T-helper 9 cell (primary cell): ENCODE measurements around the gene E2F4.

Source experiments
- DNase-seq: peaks from one replicate; pipeline ENCODE4 v3.0.0-alpha.2; 2020

Gene E2F4

DNA sequence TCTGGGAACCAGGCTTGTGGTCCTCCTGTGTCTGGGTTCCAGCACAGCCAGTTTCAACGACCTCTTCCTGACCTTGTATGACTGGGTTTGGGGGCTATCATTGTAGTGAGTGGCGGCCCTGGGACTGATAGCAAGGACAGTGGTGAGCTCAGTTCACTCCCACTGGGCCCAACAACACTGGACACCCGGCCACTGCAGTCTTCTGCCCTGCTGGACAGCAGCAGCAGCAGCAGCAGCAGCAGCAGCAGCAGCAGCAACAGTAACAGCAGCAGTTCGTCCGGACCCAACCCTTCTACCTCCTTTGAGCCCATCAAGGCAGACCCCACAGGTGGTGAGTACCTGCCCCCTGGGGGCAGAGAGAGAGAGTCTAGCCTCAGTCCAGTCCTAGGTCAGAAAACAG is 3.7 kb downstream of the E2F4 start:
- no peak for DNase-seq

- DNase-seq, result no peak
These were observed 4.9 kb downstream of the E2F4 start for GRCh38 chr16:67196881-67197280.

GRCh38 chr16:67197704-67198103 is 5.7 kb downstream of the E2F4 start:
- no peak for DNase-seq

DNA sequence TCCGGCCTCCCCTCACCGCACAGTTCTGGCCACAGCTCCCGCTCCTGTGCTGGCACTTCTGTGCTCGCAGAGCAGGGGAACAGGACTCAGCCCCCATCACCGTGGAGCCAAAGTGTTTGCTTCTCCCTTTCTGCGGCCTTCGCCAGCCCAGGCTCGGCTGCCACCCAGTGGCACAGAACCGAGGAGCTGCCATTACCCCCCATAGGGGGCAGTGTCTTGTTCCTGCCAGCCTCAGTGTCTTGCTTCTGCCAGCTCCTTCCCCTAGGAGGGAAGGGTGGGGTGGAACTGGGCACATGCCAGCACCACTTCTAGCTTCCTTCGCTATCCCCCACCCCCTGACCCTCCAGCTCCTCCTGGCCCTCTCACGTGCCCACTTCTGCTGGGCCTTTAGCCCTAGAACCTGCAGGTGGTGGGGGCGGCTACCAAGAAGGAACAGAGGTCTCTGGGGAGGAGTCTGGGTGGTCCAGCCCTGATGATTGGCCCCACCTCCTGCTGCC is 6.3 kb downstream of the E2F4 start:
- no peak for DNase-seq

GRCh38 chr16:67199011-67199807 is 7.3 kb downstream of the E2F4 start, which contains the start of gene ELMO3:
Gene ELMO3, plus strand, starts transcription at chr16:67199131. Its CDS starts 196 bp downstream, at chr16:67199327.
- no peak for DNase-seq

- no peak for DNase-seq
These were observed 7.8 kb downstream of the E2F4 start for GRCh38 chr16:67199808-67200198.

DNA sequence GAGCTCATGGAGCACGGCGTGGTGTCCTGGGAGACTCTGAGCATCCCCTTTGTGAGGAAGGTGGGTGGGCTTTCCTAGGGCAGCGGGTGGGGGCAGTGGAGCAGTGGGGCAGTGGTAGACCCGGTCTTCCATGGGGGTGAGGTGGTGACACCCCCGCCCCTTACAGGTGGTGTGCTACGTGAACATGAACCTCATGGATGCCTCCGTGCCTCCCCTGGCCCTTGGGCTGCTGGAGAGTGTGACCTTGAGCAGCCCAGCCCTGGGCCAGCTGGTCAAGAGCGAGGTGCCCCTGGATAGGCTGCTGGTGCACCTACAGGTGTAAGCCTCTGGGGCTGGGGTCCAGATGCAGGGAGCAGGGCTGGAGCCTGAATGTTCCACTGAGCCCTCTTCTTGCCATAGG is 8.5 kb downstream of the E2F4 start:
- no peak for DNase-seq

- DNase-seq, result no peak
These were observed 9.7 kb downstream of the E2F4 start for GRCh38 chr16:67201411-67202345.

DNA sequence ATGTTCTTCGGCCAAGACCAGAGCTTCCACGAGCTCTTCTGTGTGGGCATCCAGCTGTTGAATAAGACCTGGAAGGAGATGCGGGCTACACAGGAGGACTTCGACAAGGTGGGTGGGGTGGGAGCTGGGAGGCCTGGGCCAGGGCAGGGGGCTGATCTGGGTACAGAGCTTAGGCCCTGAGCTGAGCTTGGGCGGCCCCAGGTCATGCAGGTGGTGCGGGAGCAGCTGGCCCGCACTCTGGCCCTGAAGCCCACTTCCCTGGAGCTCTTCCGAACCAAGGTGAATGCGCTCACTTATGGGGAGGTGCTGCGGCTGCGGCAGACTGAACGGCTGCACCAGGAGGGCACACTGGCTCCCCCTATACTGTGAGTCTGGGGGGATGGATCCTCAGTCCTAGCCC is 10.5 kb downstream of the E2F4 start:
- DNase-seq, result no peak

DNA sequence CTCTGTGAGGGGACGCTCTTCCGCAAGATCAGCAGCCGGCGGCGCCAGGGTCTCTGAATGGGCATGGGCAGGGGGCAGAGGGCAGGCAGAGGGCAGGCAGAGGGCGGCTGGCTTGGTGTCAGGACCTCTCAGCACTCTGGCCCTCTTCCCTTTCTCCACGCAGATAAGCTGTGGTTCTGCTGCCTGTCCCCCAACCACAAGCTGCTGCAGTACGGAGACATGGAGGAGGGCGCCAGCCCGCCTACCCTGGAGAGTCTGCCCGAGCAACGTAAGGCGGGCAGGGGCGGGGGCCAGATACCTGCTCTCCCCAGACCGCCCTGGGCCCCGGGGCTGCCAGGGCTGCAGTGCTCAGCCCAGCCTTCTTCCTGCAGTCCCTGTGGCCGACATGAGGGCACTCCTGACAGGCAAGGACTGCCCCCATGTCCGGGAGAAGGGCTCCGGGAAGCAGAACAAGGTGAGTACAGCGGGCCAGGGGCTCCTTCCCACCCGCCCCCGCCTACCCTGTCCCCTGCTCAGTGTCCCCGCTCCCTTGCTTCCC is 11.1 kb downstream of the E2F4 start:
- DNase-seq, result no peak

- DNase-seq, result no peak
These were observed 12.1 kb downstream of the E2F4 start for GRCh38 chr16:67204076-67204475.

GRCh38 chr16:67206129-67206837 is 14.3 kb downstream of the E2F4 start:
- no peak for DNase-seq

DNA sequence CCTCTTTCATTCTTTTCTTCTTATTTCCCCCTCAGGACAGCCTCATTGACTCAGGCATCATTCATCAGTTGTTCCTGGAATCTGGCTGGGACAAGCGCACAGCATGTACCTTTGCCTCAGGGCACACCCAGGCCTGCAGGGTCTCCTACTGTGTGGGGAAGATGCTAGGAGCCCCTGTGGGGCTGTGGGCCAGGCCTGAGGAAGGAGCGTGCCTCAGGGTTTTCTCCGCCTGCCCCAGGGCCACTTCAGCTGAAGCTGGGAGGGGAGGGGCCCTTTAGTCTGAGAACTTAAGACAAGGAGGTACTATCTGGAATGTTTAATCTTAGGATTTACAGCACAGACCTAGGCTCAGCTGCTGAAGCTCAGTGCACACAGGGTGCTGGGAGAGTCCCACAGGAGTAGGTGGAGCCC is 14.9 kb downstream of the E2F4 start:
- DNase-seq, result no peak

GRCh38 chr16:67207249-67208091 is 15.5 kb downstream of the E2F4 start:
- no peak for DNase-seq

GRCh38 chr16:67208154-67208896 is 16.4 kb downstream of the E2F4 start:
- no peak for DNase-seq

DNA sequence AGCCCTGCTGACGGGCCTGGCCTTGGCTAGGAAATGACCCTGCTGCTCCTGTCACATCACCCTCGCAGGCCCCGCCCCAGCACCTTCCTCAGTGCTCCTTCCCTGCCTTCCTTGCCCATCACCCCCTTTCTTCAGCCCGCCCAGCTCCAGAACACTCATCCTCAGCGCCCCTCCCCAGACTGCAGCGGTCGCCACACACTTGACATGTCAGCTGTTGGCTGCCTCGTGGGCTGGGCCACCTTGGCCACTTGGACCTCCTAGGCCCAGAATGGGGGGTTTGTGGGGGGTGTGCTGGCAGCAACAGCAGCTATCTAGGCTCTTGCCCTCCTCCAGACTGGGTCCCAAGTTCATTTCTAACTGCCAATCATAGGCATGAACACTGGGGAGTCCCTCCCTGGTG is 17.6 kb downstream of the E2F4 start:
- DNase-seq, result no peak

- DNase-seq, result no peak
These were observed 18.3 kb downstream of the E2F4 start for GRCh38 chr16:67210069-67210937.

- DNase-seq, result no peak
These were observed 19.7 kb downstream of the E2F4 start for GRCh38 chr16:67211674-67212073.

- DNase-seq, result no peak
These were observed 20.8 kb downstream of the E2F4 start for GRCh38 chr16:67212766-67213165.
